ENCODE results near the gene RAE1. TPM values are rescaled to one million over a fixed set of nuclear protein-coding genes. Genes with fewer than 3 reads are reported as not detected.

Gene RAE1
- total and polyA plus RNA-seq, 4 donors: 3.6 to 19.4 (median 10.8) TPM

GRCh38 chr20:57398231-57398821 lies 47.3 kb downstream of the RAE1 start:
- peaks cover 0 to 2% of the 10 kb centered on the region in 2 donors for H3K4me1 ChIP-seq (ENCODE audit: control insufficient read depth in 1 of 2, insufficient read depth in 2 of 2, low read length in 2 of 2)

DNA sequence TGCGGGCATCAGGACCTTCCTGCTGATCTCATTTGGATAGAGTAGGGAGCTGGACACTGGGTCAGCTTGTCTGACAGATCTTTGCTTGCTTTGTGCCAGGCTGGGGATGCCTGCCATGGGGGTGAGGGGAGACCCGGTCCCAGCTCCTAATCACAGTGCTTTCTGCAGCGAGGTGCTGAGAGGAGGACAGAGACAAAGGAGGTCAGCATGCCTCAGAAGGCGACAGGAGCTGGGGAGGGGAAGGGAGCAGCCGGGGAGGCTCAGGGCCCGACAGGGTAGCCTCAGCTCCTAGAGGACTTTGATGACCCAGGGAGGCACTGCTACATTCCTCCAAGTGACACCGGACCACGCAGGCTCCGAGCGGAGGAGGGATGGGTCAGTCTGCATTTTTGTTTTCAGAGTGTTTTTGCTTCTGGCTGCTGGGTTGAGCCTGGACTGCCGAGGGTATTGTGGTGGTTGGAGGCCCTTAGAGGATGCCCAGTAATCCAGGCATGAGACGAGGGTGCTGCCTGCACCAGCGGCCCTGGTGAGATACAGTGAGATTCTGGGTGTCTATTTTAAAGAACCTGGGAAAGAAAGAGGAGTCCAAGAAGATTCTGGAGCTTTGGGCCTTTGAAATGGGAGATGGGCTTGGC lies 48.0 kb downstream of the RAE1 start:
- DNase-seq (peak; percentile 47 to 48), ATAC-seq (ENCODE audit: low FRiP score) (no peak)
- WGBS, 2 donors: 27 to 42% methylated on average over 13 of the region's 13 CpGs
- intact Hi-C loops (cut with DNase I): no loop called here
- H3K27me3 ChIP-seq (ENCODE audit: control insufficient read depth in 1 of 2, insufficient read depth in 2 of 2, low read length in 1 of 2): no peaks in the 10 kb centered on the region
- no peak overlapping the region for H3K27ac ChIP-seq (ENCODE audit: low read depth in 1 of 2, low read length in 2 of 2)
- H3K36me3 ChIP-seq (ENCODE audit: control insufficient read depth in 1 of 2, insufficient read depth in 2 of 2, low read length in 1 of 2): no peaks in the 10 kb centered on the region
- no peaks in the 10 kb centered on the region for H3K9me3 ChIP-seq (ENCODE audit: control insufficient read depth, low read length)
- peaks cover 0 to 2% of the 10 kb centered on the region in 2 donors for H3K4me1 ChIP-seq (ENCODE audit: control insufficient read depth in 1 of 2, insufficient read depth in 2 of 2, low read length in 2 of 2)
- H3K4me3 ChIP-seq (ENCODE audit: low read length in 2 of 2): no peak overlapping the region

More at GRCh38 chr20:57398231-57398821, 47.3 kb downstream of the RAE1 start:
- peak; percentile 4 for ATAC-seq (ENCODE audit: low FRiP score)
- Histone ChIP-seq H3K27ac (ENCODE audit: low read depth in 1 of 2, low read length in 2 of 2) (no peak overlapping the region), H3K4me3 (ENCODE audit: low read length in 2 of 2) (no peak overlapping the region), H3K27me3 (ENCODE audit: control insufficient read depth in 1 of 2, insufficient read depth in 2 of 2, low read length in 1 of 2) (no peaks in the 10 kb centered on the region), H3K9me3 (ENCODE audit: control insufficient read depth, low read length) (no peaks in the 10 kb centered on the region), H3K36me3 (ENCODE audit: control insufficient read depth in 1 of 2, insufficient read depth in 2 of 2, low read length in 1 of 2) (no peaks in the 10 kb centered on the region)
- intact Hi-C loops (cut with DNase I): no loop called here
- 74 to 81% methylated on average over 23 to 27 of the region's 27 CpGs for WGBS, 2 donors
- DNase-seq: peak; percentile 59 to 77

DNA sequence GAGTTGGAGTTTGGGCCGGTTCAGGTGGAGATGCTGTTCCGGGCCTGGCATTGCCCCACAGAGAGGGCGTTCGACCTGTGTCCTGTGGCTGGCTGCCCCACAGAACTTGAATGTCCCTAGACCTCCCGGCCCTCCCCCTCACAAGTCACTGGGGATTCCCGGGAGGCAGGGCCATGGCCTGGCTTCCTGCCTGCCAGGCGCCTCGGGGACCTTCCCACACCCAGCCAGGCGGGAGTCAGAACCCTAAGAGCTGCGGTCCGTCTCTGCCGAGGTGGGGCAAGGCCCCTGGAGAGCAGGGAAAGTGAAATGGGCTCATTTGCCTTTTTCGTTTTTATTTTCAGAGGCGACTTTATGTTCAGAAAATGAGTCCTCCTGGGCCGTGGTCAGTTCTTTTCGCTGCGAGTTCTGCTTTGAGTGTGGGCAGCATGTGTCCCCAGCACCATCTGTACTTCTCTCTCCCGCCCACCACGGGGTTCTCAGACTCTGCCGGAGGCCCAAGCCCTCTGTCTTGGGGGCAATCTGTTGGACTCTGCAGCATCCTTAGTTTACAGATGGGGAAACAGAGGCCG lies 48.6 kb downstream of the RAE1 start:
- Histone ChIP-seq H3K4me3 (ENCODE audit: low read length in 2 of 2) (no peak overlapping the region), H3K36me3 (ENCODE audit: control insufficient read depth in 1 of 2, insufficient read depth in 2 of 2, low read length in 1 of 2) (no peaks in the 10 kb centered on the region), H3K27me3 (ENCODE audit: control insufficient read depth in 1 of 2, insufficient read depth in 2 of 2, low read length in 1 of 2) (no peaks in the 10 kb centered on the region), H3K27ac (ENCODE audit: low read depth in 1 of 2, low read length in 2 of 2) (no peak overlapping the region), H3K9me3 (ENCODE audit: control insufficient read depth, low read length) (no peaks in the 10 kb centered on the region), H3K4me1 (ENCODE audit: control insufficient read depth in 1 of 2, insufficient read depth in 2 of 2, low read length in 2 of 2) (peaks cover 0 to 2% of the 10 kb centered on the region in 2 donors)
- WGBS, 2 donors: 23 to 30% methylated on average over 21 of the region's 21 CpGs
- DNase-seq: peak; percentile 36 to 83
- no peak for ATAC-seq (ENCODE audit: low FRiP score)
- intact Hi-C loops (cut with DNase I): no loop called here

- DNase-seq: peak in 1 of 2 donors; percentile 72
- no peak overlapping the region for H3K27ac ChIP-seq (ENCODE audit: low read depth in 1 of 2, low read length in 2 of 2)
- H3K4me1 ChIP-seq (ENCODE audit: control insufficient read depth in 1 of 2, insufficient read depth in 2 of 2, low read length in 2 of 2): peaks cover 0 to 2% of the 10 kb centered on the region in 2 donors
- H3K27me3 ChIP-seq (ENCODE audit: control insufficient read depth in 1 of 2, insufficient read depth in 2 of 2, low read length in 1 of 2): no peaks in the 10 kb centered on the region
- no peaks in the 10 kb centered on the region for H3K9me3 ChIP-seq (ENCODE audit: control insufficient read depth, low read length)
- 85 to 88% methylated on average over 11 of the region's 11 CpGs for WGBS, 2 donors
- no peak overlapping the region for H3K4me3 ChIP-seq (ENCODE audit: low read length in 2 of 2)
- ATAC-seq (ENCODE audit: low FRiP score): no peak
- intact Hi-C loops (cut with DNase I): no loop called here
- H3K36me3 ChIP-seq (ENCODE audit: control insufficient read depth in 1 of 2, insufficient read depth in 2 of 2, low read length in 1 of 2): no peaks in the 10 kb centered on the region
Measured at GRCh38 chr20:57400231-57400701, 49.2 kb downstream of the RAE1 start.

GRCh38 chr20:57400821-57401564 lies 49.9 kb downstream of the RAE1 start:
- Histone ChIP-seq H3K27ac (ENCODE audit: low read depth in 1 of 2, low read length in 2 of 2) (no peak overlapping the region), H3K27me3 (ENCODE audit: control insufficient read depth in 1 of 2, insufficient read depth in 2 of 2, low read length in 1 of 2) (no peaks in the 10 kb centered on the region), H3K4me1 (ENCODE audit: control insufficient read depth in 1 of 2, insufficient read depth in 2 of 2, low read length in 2 of 2) (peaks cover 0 to 2% of the 10 kb centered on the region in 2 donors), H3K9me3 (ENCODE audit: control insufficient read depth, low read length) (no peaks in the 10 kb centered on the region), H3K36me3 (ENCODE audit: control insufficient read depth in 1 of 2, insufficient read depth in 2 of 2, low read length in 1 of 2) (no peaks in the 10 kb centered on the region), H3K4me3 (ENCODE audit: low read length in 2 of 2) (no peak overlapping the region)
- WGBS, 2 donors: 92 to 94% methylated on average over 21 of the region's 21 CpGs
- intact Hi-C loops (cut with DNase I): no loop called here
- DNase-seq: peak in 1 of 2 donors; percentile 51
- ATAC-seq (ENCODE audit: low FRiP score): no peak

DNA sequence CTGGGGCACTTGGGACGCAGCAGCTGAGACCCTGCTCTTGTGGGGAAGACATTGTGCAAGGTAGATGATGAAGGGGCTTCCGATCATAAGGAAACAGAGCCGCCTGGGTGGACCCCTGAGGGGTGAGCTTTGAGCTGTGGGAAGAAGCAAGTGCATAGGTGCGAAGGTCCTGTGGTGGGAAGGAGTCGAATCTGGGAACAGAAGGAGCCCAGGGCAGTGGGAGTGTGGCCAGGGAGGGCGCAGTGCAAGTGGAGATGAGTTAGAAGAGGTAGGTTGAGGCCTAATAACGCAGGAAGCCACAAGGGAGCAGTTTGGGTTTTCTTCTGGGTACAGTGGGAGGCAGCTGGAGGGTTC lies 50.5 kb downstream of the RAE1 start:
- no peak overlapping the region for H3K27ac ChIP-seq (ENCODE audit: low read depth in 1 of 2, low read length in 2 of 2)
- H3K36me3 ChIP-seq (ENCODE audit: control insufficient read depth in 1 of 2, insufficient read depth in 2 of 2, low read length in 1 of 2): peaks cover 0 to 4% of the 10 kb centered on the region in 2 donors
- intact Hi-C loops (cut with DNase I): no loop called here
- H3K4me1 ChIP-seq (ENCODE audit: control insufficient read depth in 1 of 2, insufficient read depth in 2 of 2, low read length in 2 of 2): no peaks in the 10 kb centered on the region
- no peak overlapping the region for H3K4me3 ChIP-seq (ENCODE audit: low read length in 2 of 2)
- H3K9me3 ChIP-seq (ENCODE audit: control insufficient read depth, low read length): no peaks in the 10 kb centered on the region
- ATAC-seq (ENCODE audit: low FRiP score) (no peak), DNase-seq (peak in 1 of 2 donors; percentile 56)
- H3K27me3 ChIP-seq (ENCODE audit: control insufficient read depth in 1 of 2, insufficient read depth in 2 of 2, low read length in 1 of 2): no peaks in the 10 kb centered on the region
- 96 to 97% methylated on average over 7 of the region's 7 CpGs for WGBS, 2 donors

DNA sequence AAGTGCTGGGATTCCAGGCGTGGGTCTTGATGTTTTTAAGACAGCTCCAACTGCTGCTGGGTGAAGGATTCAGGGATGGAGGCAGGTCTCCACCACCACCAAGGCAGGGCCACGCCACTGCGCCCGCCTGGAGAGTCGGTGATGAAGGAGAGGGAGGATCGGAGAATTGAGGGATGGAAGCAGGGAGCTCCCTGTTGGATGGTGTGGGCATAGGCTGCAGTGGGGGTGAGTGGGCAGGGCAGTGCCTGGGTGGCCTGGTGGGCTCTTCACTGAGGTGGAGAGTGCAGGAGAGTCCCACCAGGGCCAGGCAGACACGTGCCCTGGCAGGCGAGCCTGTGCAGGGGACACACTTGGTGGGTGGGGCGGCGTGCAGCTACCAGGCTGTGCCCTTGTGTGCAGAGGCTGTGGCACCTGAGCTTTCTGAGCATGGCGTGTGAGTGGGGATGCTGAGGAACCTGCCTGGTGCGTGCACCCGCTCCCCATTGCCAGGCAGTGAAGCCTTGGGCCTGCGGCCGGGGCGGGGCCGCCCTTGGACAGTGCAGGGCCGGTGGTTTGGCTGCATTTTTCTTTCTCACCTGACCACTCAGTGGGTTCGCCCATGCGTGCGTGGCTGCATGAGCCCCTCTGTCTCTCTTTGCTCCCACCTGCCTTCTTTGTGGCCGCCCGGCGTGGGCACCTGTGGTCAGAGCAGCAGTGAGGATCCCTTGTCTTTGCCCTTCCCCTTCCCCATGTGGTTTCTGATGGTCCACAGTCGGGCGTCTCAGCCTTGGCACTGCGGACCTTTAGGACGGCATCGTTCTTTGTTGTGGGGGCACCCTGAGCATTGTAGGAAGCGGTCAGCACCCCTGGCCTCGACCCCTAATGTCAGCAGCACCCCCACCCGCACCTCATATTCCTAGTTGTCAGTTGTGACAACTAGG lies 51.4 kb downstream of the RAE1 start:
- no peak for ATAC-seq (ENCODE audit: low FRiP score)
- Histone ChIP-seq H3K36me3 (ENCODE audit: control insufficient read depth in 1 of 2, insufficient read depth in 2 of 2, low read length in 1 of 2) (peaks cover 0 to 4% of the 10 kb centered on the region in 2 donors), H3K4me1 (ENCODE audit: control insufficient read depth in 1 of 2, insufficient read depth in 2 of 2, low read length in 2 of 2) (no peaks in the 10 kb centered on the region), H3K9me3 (ENCODE audit: control insufficient read depth, low read length) (no peaks in the 10 kb centered on the region), H3K27me3 (ENCODE audit: control insufficient read depth in 1 of 2, insufficient read depth in 2 of 2, low read length in 1 of 2) (no peaks in the 10 kb centered on the region), H3K4me3 (ENCODE audit: low read length in 2 of 2) (no peak overlapping the region), H3K27ac (ENCODE audit: low read depth in 1 of 2, low read length in 2 of 2) (no peak overlapping the region)
- intact Hi-C loops (cut with DNase I): no loop called here
- WGBS, 2 donors: 96 to 98% methylated on average over 32 of the region's 32 CpGs
- peak; percentile 21 to 61 for DNase-seq

GRCh38 chr20:57403216-57403615 lies 52.2 kb downstream of the RAE1 start:
- Histone ChIP-seq H3K27me3 (ENCODE audit: control insufficient read depth in 1 of 2, insufficient read depth in 2 of 2, low read length in 1 of 2) (no peaks in the 10 kb centered on the region), H3K27ac (ENCODE audit: low read depth in 1 of 2, low read length in 2 of 2) (no peak overlapping the region), H3K4me1 (ENCODE audit: control insufficient read depth in 1 of 2, insufficient read depth in 2 of 2, low read length in 2 of 2) (no peaks in the 10 kb centered on the region), H3K4me3 (ENCODE audit: low read length in 2 of 2) (no peak overlapping the region), H3K9me3 (ENCODE audit: control insufficient read depth, low read length) (no peaks in the 10 kb centered on the region), H3K36me3 (ENCODE audit: control insufficient read depth in 1 of 2, insufficient read depth in 2 of 2, low read length in 1 of 2) (peaks cover 0 to 4% of the 10 kb centered on the region in 2 donors)
- intact Hi-C loops (cut with DNase I): no loop called here
- ATAC-seq (ENCODE audit: low FRiP score) (no peak), DNase-seq (peak in 1 of 2 donors; percentile 57)
- 94 to 97% methylated on average over 10 of the region's 10 CpGs for WGBS, 2 donors
